Activated CD8-positive, alpha-beta T cell treated with anti-CD3 and anti-CD28 coated beads for 36 hours (primary cell): Measurements from ENCODE around the gene RNF126. TPM values are rescaled to one million over a fixed set of nuclear protein-coding genes. Genes with fewer than 3 reads are reported as not detected.

ENCODE experiments used
- ATAC-seq: fragments of 200-7000 bp; cut with Tn5 transposase; one replicate; pipeline ENCODE4 v1.10.0; 2021; ENCODE audit warnings: mild to moderate bottlenecking, moderate library complexity
- CTCF ChIA-PET: fragments of 350-600 bp; sonication (Branson Sonifier 250); formaldehyde crosslinking; loops from one replicate; lab custom pipeline; 2021; ENCODE audit warnings: antibody characterized with exemption; lab: Charles Lee
- POLR2A ChIA-PET: fragments of 350-600 bp; sonication (Branson Sonifier 250); formaldehyde crosslinking; loops from one replicate; lab custom pipeline; 2021; ENCODE audit warnings: antibody characterized with exemption; lab: Charles Lee
- DNase-seq: peaks from one replicate; pipeline ENCODE4 v3.0.0-alpha.2; 2020
- H3K27ac Mint-ChIP-seq: one replicate; pipeline ENCODE4 v1.8.0; 2021; ENCODE audit warnings: mild to moderate bottlenecking, mixed read lengths
- H3K27me3 Mint-ChIP-seq: one replicate; pipeline ENCODE4 v1.8.0; 2021; ENCODE audit warnings: mixed read lengths
- H3K36me3 Mint-ChIP-seq: one replicate; pipeline ENCODE4 v1.8.0; 2021; ENCODE audit warnings: low read depth, mixed read lengths
- H3K4me1 Mint-ChIP-seq: one replicate; pipeline ENCODE4 v1.8.0; 2021; ENCODE audit warnings: low read depth, mixed read lengths
- H3K4me3 Mint-ChIP-seq: one replicate; pipeline ENCODE4 v1.8.0; 2021; ENCODE audit warnings: mild to moderate bottlenecking, moderate library complexity, mixed read lengths
- H3K9me3 Mint-ChIP-seq: one replicate; pipeline ENCODE4 v1.8.0; 2021; ENCODE audit warnings: mixed read lengths
- CTCF ChIP-seq: fragments of 200-600 bp; IDR thresholded peaks from one replicate; pipeline ENCODE4 v1.8.0; 2022; ENCODE audit warnings: antibody characterized with exemption, mild to moderate bottlenecking
- intact Hi-C: fragments of 100-400 bp; cut with micrococcal nuclease; formaldehyde crosslinking; loops from one replicate; pipeline ENCODE4 v1.10.0; 2022
- total RNA-seq, 2 experiments: library from RNA; stranded (reverse); gene quantifications; one replicate each; pipeline ENCODE4 v1.2.3, GENCODE V29; 2021

The RNF126 gene
- total RNA-seq, 2 experiments from 2014 or later, result 99.1 to 101 TPM

DNA sequence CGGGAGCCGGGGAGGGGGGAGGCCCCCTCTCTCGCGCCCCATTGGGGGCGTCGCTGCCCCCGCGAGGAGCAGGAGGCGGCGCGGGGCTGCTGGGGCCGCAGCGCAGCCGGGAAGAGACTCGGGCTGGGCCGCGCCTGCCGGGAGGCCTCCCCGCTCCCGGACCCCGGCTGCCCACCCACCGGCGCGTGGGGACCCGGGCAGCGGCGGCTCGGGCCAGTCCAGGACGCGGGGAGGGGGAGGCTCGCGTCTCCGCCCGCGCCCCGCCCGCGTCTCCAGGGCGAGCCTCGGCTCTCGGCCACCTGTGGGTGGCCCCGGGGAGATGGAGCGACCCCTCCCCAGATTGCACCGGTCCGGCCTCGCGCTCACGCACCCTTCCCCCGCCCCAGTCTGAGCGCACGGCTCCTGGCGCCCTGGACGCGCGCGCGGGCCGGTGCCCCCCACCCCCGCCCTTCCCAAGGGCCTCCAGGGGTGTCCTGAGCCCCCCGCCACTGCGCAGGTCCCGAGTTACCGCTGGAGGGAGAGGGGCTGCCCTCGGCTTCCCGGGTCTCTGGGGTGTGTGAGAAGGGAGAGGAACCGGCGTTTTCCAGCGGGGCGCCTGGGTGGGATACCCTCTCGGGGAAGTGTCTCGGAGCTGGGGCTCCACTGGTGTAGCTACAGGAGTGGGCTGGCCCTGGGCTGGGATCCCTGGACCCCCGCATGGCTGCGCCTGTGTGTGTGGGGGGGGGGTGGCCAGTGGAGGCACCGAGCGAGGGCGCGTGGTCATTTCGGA is 46.4 kb upstream of the RNF126 start:
- intact Hi-C loops, result no loop called here
- Mint-ChIP-seq H3K27ac (no peak overlapping the region), H3K9me3 (no peaks in the 10 kb centered on the region), H3K27me3 (peaks cover 22% of the 10 kb centered on the region), H3K4me1 (no peaks in the 10 kb centered on the region), H3K36me3 (no peaks in the 10 kb centered on the region), H3K4me3 (no peak overlapping the region)
- ChIA-PET POLR2A (interaction anchor here (1.4 kb wide), 1 partner anchor 30 kb away, joined by 3 read pairs; no protein-coding TSS in a partner anchor), CTCF (no interaction called here)
- DNase-seq (no peak), ATAC-seq (no peak)
- no peak for TF ChIP-seq CTCF

GRCh38 chr19:708154-709143 is 45.4 kb upstream of the RNF126 start, which contains the start of gene PALM:
Gene PALM (plus strand): TSS chr19:708935. CDS start chr19:709147, 212 bp downstream.
- H3K36me3 Mint-ChIP-seq, result no peaks in the 10 kb centered on the region
- ATAC-seq, result no peak
- no peak within 1 kb of the TSS for H3K27ac Mint-ChIP-seq
- no peak for DNase-seq
- CTCF ChIA-PET, result interaction anchor here (1.3 to 1.9 kb wide), 2 partner anchors 25 to 30 kb away, joined by 3 to 8 read pairs; no protein-coding TSS in a partner anchor
- POLR2A ChIA-PET, result interaction anchor here (1.4 kb wide), 1 partner anchor 29 kb away, joined by 3 read pairs; no protein-coding TSS in a partner anchor
- H3K4me3 Mint-ChIP-seq, result no peak within 1 kb of the TSS
- H3K27me3 Mint-ChIP-seq, result peaks cover 22% of the 10 kb centered on the region
- intact Hi-C loops, result no loop called here
- H3K9me3 Mint-ChIP-seq, result no peaks in the 10 kb centered on the region
- H3K4me1 Mint-ChIP-seq, result peaks cover 2% of the 10 kb centered on the region
- no peak for TF ChIP-seq CTCF

GRCh38 chr19:704447-704741 is 41.4 kb upstream of the RNF126 start:
- Mint-ChIP-seq H3K27ac (no peak overlapping the region), H3K4me1 (peaks cover 4% of the 10 kb centered on the region), H3K4me3 (no peak overlapping the region), H3K27me3 (peaks cover 25% of the 10 kb centered on the region), H3K36me3 (no peaks in the 10 kb centered on the region), H3K9me3 (no peaks in the 10 kb centered on the region)
- CTCF ChIA-PET, result interaction anchor here (0.9 to 1.1 kb wide), 2 partner anchors 30 to 36 kb away, joined by 3 to 4 read pairs; no protein-coding TSS in a partner anchor
- no peak for DNase-seq
- POLR2A ChIA-PET, result no interaction called here
- no peak for ATAC-seq
- no peak for TF ChIP-seq CTCF
- intact Hi-C loops, result no loop called here

DNA sequence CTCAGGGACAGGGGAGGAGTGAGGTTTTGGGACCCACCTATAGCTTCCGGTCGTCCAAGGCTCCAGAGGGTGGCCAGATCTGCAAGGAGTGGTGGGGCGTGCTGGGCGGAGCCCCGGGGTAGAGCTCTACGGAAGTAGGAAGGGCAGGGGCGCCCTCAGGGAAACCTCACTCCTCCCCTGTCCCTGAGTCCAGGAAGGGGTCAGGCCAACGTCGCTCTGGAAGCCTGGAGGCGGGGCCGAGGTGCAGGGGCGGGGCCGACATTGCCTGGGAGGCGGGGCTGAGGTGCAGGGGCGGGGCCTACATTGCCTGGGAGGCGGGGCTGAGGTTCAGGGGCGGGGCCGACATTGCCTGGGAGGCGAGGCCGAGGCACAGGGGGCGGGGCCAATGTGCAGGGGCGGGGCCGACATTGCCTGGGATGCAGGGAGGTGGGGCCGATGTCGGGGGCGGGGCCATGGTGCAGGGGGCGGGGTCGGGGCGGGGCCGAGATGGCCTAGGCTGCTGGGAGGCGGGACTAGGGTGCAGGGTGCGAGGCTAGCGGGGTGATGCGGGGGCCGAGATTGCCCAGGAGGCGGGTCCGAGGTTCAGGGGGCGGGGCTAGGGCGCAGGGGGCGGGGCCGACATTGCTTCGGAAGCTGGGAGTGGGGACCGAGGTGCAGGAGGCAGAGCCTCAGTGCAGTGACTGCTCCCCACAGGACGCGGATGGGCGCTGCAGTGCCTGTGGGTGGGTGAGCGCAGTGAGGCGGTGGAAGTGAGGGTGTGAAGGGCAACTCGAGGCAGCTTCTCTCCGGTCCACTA is 40.8 kb upstream of the RNF126 start:
- no peaks in the 10 kb centered on the region for H3K9me3 Mint-ChIP-seq
- H3K27ac Mint-ChIP-seq, result no peak overlapping the region
- peaks cover 4% of the 10 kb centered on the region for H3K4me1 Mint-ChIP-seq
- CTCF ChIA-PET, result interaction anchor here (0.7 to 1.1 kb wide), 2 partner anchors 30 kb away, joined by 3 to 4 read pairs; no protein-coding TSS in a partner anchor
- H3K36me3 Mint-ChIP-seq, result no peaks in the 10 kb centered on the region
- ATAC-seq (peak; percentile 80), DNase-seq (peak; percentile 82)
- POLR2A ChIA-PET, result no interaction called here
- H3K4me3 Mint-ChIP-seq, result no peak overlapping the region
- no peak for TF ChIP-seq CTCF
- H3K27me3 Mint-ChIP-seq, result peaks cover 25% of the 10 kb centered on the region
- intact Hi-C loops, result no loop called here
